Epithelial cell of proximal tubule (primary cell): ENCODE results near the gene ANKMY2. TPM values are rescaled to one million over a fixed set of nuclear protein-coding genes. Genes with fewer than 3 reads are reported as not detected.
"Not testable (repeated sequence)": the region's sequence is repeated elsewhere in the genome, so short reads cannot be mapped to it uniquely, and the experiment has no call there.

Experiments
- DNase-seq: peaks from one replicate; pipeline ENCODE4 v3.0.0-alpha.2; 2011; ENCODE audit warnings: low read depth
- H3K4me3 ChIP-seq: 2 replicates; pipeline ENCODE4 v1.5.1; 2011; ENCODE audit warnings: low read depth, mild to moderate bottlenecking, low read length
- total RNA-seq: library from RNA; depleted of rRNA; stranded (reverse); fragments of >200 nt; gene quantifications from 2 replicates; pipeline ENCODE4 v1.2.3, GENCODE V29; 2015
- TF ChIP-seq, protein P1 (sequence below): conservative IDR thresholded peaks from 2 replicates; pipeline ENCODE4 v1.5.1; 2012; ENCODE audit warnings: low read depth, mild to moderate bottlenecking, low read length

The ANKMY2 gene
- total RNA-seq, 1 donor from 2014 or later = 12.9 TPM

DNA sequence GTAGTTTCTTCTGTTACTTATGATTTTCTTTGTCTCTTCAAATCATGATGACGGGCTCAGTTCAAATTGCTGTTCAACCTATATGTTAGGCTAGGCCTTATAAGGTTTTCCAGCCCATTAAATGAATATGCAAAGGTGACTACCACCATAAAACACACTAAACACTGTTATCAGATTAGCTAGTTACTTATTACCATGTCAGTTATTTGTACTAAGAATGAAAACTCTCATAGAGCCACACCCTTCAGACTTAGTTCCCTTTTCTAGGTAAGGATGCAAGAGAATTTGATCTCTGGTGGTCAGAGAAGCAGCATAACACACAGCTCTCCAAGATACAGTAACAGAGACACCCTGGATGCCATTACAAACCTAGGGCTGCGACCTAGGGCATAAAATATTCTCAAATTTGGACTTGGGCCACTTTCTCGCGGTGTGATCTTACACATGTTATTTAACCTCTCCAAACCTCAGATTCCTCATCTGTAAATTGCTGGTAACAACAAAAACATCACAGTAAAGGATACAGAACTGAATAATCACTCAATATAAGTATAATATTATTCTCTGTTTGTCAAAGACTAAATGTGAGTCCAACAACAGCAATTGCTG, 35.6 kb downstream of the ANKMY2 start:
- H3K4me3 ChIP-seq = no peak overlapping the region
- no peak for DNase-seq
- TF ChIP-seq, protein P1, sequence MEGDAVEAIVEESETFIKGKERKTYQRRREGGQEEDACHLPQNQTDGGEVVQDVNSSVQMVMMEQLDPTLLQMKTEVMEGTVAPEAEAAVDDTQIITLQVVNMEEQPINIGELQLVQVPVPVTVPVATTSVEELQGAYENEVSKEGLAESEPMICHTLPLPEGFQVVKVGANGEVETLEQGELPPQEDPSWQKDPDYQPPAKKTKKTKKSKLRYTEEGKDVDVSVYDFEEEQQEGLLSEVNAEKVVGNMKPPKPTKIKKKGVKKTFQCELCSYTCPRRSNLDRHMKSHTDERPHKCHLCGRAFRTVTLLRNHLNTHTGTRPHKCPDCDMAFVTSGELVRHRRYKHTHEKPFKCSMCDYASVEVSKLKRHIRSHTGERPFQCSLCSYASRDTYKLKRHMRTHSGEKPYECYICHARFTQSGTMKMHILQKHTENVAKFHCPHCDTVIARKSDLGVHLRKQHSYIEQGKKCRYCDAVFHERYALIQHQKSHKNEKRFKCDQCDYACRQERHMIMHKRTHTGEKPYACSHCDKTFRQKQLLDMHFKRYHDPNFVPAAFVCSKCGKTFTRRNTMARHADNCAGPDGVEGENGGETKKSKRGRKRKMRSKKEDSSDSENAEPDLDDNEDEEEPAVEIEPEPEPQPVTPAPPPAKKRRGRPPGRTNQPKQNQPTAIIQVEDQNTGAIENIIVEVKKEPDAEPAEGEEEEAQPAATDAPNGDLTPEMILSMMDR = no peak

DNA sequence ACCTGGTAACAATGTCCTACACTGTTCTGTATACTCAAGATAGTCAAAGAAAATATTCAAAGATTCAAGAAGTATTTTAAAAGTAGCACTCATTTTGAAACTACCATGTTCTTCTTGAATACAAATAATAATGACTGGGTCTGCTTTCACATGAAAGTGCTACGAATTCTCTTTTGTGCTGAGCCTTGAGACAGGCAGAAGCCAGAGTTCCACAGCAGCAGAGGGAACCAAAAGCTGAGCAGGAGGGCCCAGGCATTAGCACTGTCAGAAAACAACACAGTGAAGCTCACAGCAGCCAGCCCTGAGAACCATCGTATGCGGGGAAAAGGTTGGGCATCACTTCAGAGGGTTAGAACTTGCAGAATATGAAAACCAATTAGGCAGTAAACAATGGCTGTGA, 38.9 kb downstream of the ANKMY2 start:
- TF ChIP-seq, protein P1 = no peak
- no peak for DNase-seq
- H3K4me3 ChIP-seq = no peak overlapping the region

DNA sequence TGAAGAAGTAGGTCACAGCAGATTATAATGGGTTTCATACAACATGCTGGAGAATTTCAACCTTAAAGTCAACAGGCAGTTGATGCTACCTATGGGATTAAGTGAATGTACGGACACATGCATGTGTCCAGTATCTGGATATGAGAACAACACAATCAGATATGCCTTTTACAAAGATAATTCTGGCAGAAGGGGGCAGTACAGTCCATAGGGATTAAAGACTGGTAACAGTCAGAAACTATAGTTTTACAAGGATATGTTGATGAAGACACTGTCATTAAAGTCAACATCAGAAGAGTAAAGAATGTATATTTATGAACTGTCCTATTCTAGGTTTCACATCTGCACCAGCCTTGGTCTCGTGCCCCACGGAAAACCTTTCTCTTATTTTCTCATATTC, 41.5 kb downstream of the ANKMY2 start:
- no peak for DNase-seq
- no peak overlapping the region for H3K4me3 ChIP-seq
- TF ChIP-seq, protein P1 = peak; percentile 29

DNA sequence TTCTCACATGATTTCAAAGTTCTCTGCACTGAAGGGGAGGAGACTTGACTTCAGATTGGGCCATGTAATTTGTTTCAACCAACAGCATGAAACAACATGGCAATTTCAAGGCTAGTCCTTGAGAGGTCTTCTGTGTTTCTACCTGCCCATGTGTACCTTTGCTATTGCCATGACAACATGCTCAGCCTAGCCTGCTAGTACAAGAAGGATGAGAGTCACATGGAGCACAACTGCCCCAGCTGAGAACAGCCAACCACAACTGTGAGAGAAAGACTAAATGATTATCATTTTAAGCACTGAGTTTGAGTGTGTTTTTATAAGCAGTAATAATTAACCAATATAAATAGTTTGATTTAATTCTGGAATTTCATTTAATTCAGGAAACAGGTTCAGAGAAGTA, 41.9 kb downstream of the ANKMY2 start:
- TF ChIP-seq, protein P1 = no peak
- DNase-seq = peak; percentile 30
- no peak overlapping the region for H3K4me3 ChIP-seq

DNA sequence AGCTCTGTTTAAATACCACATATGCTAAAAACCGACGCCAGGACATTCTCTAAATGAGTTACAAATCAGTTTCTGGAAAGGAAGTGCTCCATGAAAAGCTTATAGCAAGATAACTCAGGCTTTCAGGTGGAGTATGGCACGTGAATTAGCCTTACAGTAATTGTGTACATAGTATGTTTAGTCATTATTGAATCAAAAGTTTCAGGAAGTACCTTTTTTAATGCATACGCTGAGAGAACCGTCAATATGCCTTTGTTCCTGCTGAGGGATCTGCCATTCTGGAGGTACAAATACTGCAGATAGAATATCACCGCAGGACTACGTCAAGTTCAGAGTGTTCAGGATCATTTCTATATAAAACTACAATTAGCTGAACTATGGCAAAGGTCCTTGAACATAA, 45.7 kb downstream of the ANKMY2 start:
- TF ChIP-seq, protein P1 = no peak
- no peak overlapping the region for H3K4me3 ChIP-seq
- no peak for DNase-seq

DNA sequence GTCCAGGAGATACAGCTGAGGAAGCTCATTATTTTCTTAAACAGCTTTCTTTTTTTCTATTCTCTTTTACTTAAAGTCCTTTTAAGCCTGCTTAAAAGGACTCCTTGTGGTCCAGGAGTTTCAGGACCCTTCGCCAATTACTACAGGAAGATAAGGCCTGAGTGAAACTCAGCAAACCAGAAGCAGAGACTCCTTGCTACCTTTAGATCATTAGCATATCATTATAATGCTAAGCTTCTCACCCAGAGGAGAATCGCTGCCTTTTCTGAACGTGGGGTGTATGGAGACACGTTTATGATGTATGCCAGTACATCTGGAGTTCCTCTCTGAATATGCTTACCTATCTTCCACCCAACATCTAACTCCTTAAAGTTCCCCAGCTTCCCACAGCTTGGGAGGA, 47.5 kb downstream of the ANKMY2 start:
- TF ChIP-seq, protein P1 = no peak
- DNase-seq = no peak
- no peak overlapping the region for H3K4me3 ChIP-seq

DNA sequence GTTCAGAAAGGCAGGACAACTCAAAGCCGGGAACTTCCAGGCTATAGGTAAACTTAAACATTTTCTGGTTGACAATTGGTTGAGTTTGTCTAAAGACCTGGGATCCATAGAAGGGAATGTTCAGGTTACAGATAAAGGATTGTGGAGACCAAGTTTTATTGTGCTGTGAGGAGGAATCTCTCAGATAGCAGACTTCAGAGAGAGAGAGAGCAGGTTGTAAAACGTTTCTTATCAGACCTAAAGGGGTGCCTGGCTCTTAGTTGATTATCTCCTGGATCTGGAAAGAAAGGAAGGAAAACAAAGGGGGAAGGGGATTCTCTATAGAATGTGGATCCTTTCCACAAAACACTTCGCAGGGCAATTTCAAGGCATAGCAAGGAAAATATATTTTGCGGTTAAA, 50.0 kb downstream of the ANKMY2 start:
- H3K4me3 ChIP-seq, DNase-seq: not testable (repeated sequence)
